ENCODE results near the gene COQ3. TPM values are rescaled to one million over a fixed set of nuclear protein-coding genes. Genes with fewer than 3 reads are reported as not detected.

COQ3 gene
- total RNA-seq, 1 experiment from 2014 or later = 10.9 TPM

DNA sequence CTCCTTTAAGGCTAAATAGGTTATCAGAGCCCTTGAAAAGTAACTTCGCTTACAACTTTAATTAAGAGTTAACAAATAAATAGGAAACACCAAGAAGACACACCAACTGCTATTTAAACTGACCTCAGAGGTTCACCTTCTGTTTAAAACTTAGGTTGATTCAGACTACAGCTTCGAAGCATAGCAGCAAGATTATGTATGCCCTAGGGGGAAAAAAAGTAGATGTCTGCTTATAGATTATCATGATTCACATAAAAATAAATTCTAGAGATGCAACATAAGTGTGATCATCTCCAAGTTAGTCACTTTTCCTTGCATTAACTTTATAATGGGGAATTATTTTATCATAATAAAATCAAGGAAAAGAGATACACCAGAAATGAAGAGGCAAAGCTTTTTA, 22.2 kb upstream of the COQ3 start:
- TF ChIP-seq CTCF (conservative IDR thresholded peaks at IDR 0.05) = no peak
- H4K20me1 ChIP-seq (ENCODE audit: control insufficient read depth, insufficient read depth, insufficient read length) = no peaks in the 10 kb centered on the region
- no CpG with 5 or more reads among the region's 2 CpGs for WGBS (ENCODE audit: extremely low coverage, insufficient read length, low lambda C conversion rate)
- no peak overlapping the region for H2BK5ac ChIP-seq (ENCODE audit: insufficient read length, low read length)
- H3K79me1 ChIP-seq (ENCODE audit: insufficient read depth, low read depth, low read length, poor library complexity, severe bottlenecking) = peaks cover 3% of the 10 kb centered on the region
- H3K79me2 ChIP-seq (ENCODE audit: insufficient read depth, low read length) = peaks cover 14% of the 10 kb centered on the region; the same call in 1 of the 2 replicates
- H3K23ac ChIP-seq (ENCODE audit: insufficient read length, low read depth, low read length) = no peak overlapping the region
- no peak overlapping the region for H3K9ac ChIP-seq (ENCODE audit: extremely low read depth, insufficient read length, low read length)
- H2BK15ac ChIP-seq (ENCODE audit: low read depth, low read length) = no peak overlapping the region
- H4K8ac ChIP-seq (replicated peaks; ENCODE audit: insufficient read length, low read depth, low read length) = no peak overlapping the region
- no peak overlapping the region for H2BK12ac ChIP-seq (ENCODE audit: insufficient read length, low read depth, low read length)
- H3K56ac ChIP-seq (ENCODE audit: insufficient read length, low read depth, low read length) = no peak overlapping the region
- Mint-ChIP-seq H3K36me3 (ENCODE audit: insufficient read depth in 1 of 3, low read depth in 3 of 3) (peaks cover 10 to 28% (median 23%) of the 10 kb centered on the region in 3 experiments; a peak in 6 of 7 replicates), H3K27me3 (ENCODE audit: low read depth) (no peaks in the 10 kb centered on the region), H3K9me3 (no peaks in the 10 kb centered on the region), H3K27ac (no peak overlapping the region; a peak in 1 of 7 replicates), H3K4me3 (no peak overlapping the region), H3K4me1 (peaks cover 6 to 10% of the 10 kb centered on the region in 2 experiments)
- H3K27ac ChIP-seq (ENCODE audit: insufficient read length, low read depth, low read length) = no peak overlapping the region
- H2BK120ac ChIP-seq (ENCODE audit: low read depth, low read length, poor library complexity, severe bottlenecking) = no peak overlapping the region
- H3K4me1 ChIP-seq (ENCODE audit: insufficient read depth, low read length) = no peaks in the 10 kb centered on the region
- no peaks in the 10 kb centered on the region for H3K9me3 ChIP-seq (ENCODE audit: control insufficient read depth, low read depth, low read length)
- H3K18ac ChIP-seq (ENCODE audit: insufficient read length, low read depth, low read length) = no peak overlapping the region
- H3K4ac ChIP-seq (ENCODE audit: low read depth, low read length) = no peak overlapping the region
- no peak overlapping the region for H4K91ac ChIP-seq (ENCODE audit: insufficient read length, low read depth, low read length)
- no peak overlapping the region for H2BK20ac ChIP-seq (ENCODE audit: low read depth, low read length, poor library complexity, severe bottlenecking)
- H4K5ac ChIP-seq (ENCODE audit: insufficient read length, low read depth, low read length) = no peak overlapping the region
- no peak for DNase-seq
- H2AK5ac ChIP-seq (ENCODE audit: insufficient read length, low read length) = no peak overlapping the region
- H3T11ph ChIP-seq (ENCODE audit: low read length) = no peak overlapping the region
- no peaks in the 10 kb centered on the region for H3K27me3 ChIP-seq (ENCODE audit: insufficient read depth, low read length)
- no peak overlapping the region for H2AFZ ChIP-seq (ENCODE audit: low read length)
- no peak overlapping the region for H3K14ac ChIP-seq (ENCODE audit: insufficient read depth, low read length)
- H3K23me2 ChIP-seq (ENCODE audit: insufficient read length, low read depth, low read length, poor library complexity, severe bottlenecking) = no peaks in the 10 kb centered on the region
- no peak overlapping the region for H3K4me2 ChIP-seq (ENCODE audit: insufficient read depth, insufficient read length, low read length)

All from H9 (cell line).